Gastrocnemius medialis (tissue), 4 donors: ENCODE measurements around the gene LAMA2.

ENCODE experiments used
- CTCF ChIP-seq, 5 experiments: fragments of 450-650 bp in 3 of 5; fragments of 200-600 bp in 2 of 5; sonication (generic) in 2 of 5; IDR thresholded peaks in 4 of 5; conservative IDR thresholded peaks in 1 of 5; 1 replicate in 4 of 5; 2 replicates in 1 of 5; pipeline ENCODE4 v1.5.1; 2016 to 2019; ENCODE audit warnings: antibody characterized with exemption in 5 of 5, mild to moderate bottlenecking in 3 of 5, moderate library complexity in 3 of 5
- POLR2A ChIP-seq, 2 donors: fragments of 450-650 bp; IDR thresholded peaks; one replicate each; pipeline ENCODE4 v1.6.1; 2017; ENCODE audit warnings: antibody characterized with exemption in 2 of 2, mild to moderate bottlenecking in 2 of 2, moderate library complexity in 2 of 2

GRCh38 chr6:129565366-129565765 is 682.4 kb downstream of the LAMA2 start:
- no peak for TF ChIP-seq CTCF (IDR thresholded peaks at IDR 0.05 in 4 of 5, conservative IDR thresholded peaks at IDR 0.05 in 1 of 5)
- TF ChIP-seq POLR2A (IDR thresholded peaks at IDR 0.05) = no peak
